ENCODE measurements around the gene ME1.
"Not testable (repeated sequence)": the region's sequence is repeated elsewhere in the genome, so short reads cannot be mapped to it uniquely, and the experiment has no call there.

ME1 gene

DNA sequence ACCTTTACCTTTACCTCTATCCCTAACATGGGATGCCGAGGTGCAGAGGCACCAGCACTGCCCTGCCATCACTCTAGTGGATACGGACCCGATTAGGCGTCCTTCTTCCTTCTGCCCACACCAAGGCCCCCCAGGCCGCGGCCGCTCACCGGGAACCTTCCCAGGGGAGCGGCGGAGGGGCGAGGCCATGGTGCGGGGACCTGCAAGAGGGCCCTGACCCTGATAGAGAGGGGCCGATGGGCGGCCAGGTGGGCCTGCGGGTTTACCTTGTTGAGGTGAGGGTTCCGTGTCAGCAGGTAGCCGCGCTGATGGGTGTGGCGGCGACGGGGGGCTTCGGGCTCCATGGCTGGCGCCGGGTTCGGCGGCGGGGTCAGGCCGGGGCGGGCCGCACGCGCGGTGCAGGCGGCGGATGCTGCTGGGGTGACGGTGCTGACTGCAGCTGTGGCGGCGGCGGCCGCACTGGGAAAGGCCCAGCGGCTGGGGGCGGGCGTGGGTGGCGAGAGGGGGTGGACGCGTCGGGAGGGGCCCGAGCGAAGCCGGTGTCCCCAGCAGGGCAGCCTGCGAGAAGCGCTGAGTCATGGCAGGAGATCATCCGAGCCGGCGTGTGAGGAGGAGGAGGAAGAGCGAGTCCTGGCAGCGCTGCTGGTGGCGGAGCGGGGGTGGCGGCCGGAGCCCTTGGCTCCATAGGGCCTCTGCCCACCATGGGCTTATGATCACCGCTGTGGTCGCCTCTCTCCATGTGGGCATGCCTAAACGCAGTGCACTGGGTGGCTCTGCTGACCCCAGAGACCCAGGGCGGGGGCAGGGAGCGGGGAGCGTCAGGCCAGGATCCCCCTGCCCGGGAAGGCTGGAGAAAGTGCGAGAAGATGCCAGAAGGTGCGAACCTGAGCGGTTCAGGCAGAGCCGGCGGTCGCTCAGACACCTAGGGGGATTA, at the start of gene ME1:
TSS of gene ME1 (minus strand) at position 441 of the 934 bp plus-strand sequence. CDS start at position 344, 97 bp downstream.
- DNase-seq, result peak; percentile 89
- in situ Hi-C loops (cut with MboI; ENCODE audit: low pct_unique_long_range_greater_than_20kb, low sequenced_read_pairs), result no loop called here

GRCh38 chr6:83480470-83480869, 49.6 kb upstream of the ME1 start:
- DNase-seq, result no peak
- in situ Hi-C loops (cut with MboI; ENCODE audit: low pct_unique_long_range_greater_than_20kb, low sequenced_read_pairs), result no loop called here

DNA sequence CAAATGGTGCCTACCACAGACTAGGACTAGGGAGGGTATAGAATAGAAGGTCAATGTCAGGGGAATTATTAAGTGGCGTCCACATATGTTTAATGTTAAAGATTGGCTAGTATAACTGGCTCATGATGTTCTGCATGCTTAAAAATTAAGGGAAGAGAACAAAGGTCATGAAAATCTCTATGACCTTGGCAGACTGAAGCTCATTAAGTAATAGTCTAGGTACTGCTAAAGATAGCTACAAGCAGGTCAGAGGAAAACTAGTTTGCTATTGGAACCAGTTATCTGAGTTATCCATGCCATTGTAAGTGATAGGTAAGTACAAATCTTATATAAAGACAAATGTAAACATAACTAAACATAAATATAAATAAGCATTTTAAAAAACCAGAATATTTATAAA, 48.5 kb upstream of the ME1 start:
- in situ Hi-C loops (cut with MboI; ENCODE audit: low pct_unique_long_range_greater_than_20kb, low sequenced_read_pairs), result no loop called here
- no peak for DNase-seq

GRCh38 chr6:83476971-83477370, 46.1 kb upstream of the ME1 start:
- in situ Hi-C loops (cut with MboI; ENCODE audit: low pct_unique_long_range_greater_than_20kb, low sequenced_read_pairs), result no loop called here

DNA sequence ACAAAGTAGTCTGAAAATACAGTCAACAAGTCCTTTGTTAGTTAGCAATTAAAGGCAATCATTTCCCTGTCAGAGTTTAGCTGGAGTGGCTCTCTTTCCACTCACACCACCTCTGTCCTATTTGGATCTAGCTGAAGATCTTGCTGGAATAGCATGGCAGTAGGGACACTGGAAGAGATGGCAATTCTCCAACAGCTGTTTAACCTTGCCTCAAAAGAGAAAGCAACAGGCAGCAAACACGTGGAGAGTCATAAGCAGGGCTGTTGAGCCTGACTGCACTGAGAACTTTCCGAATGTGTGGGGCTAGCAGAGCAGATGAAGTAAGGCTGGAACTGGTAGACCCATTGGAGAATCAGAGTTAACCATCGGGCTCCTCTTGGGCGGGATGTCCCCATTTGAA, 43.5 kb upstream of the ME1 start:
- no peak for DNase-seq
- in situ Hi-C loops (cut with MboI; ENCODE audit: low pct_unique_long_range_greater_than_20kb, low sequenced_read_pairs), result no loop called here

More at GRCh38 chr6:83476971-83477370, 46.1 kb upstream of the ME1 start:
- no peak for DNase-seq

DNA sequence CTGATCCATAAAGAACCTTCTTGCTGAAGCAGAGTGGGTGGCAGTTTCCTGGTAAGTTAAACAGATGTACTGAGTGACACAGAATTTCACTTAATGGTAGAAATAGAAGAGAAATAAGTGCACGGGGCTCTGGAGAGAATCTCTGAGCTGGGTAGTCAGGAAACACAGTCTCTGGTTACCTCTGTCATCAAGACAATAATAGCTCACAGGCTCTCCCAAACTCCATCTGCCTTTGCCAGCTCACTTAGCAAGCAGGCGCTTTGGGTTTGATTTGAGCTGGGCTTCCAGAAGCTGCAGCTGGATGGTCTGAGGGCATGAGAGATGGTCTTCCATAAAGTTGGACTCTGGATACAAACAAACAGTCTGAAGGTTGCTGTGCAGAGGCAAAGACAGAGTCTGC, 41.9 kb upstream of the ME1 start:
- DNase-seq, result no peak
- in situ Hi-C loops (cut with MboI; ENCODE audit: low pct_unique_long_range_greater_than_20kb, low sequenced_read_pairs), result no loop called here

DNA sequence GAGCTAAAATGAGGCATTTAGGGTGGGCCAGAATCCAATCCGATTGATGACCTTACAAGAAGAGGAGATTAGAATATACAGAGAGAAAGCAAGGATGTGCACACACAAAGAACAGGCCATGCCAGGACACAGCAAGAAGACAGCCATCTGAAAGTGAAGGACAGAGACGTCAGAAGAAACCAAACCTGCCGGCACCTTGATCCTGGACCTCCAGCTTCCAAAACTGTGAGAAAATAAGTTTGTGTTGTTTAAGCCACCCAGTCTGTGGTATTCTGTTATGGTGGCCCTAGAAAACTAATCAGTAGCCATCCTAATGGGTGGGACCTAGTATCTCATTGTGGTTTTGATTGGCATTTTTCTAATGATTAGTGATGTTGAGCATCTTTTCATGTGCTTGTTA, 39.7 kb upstream of the ME1 start:
- in situ Hi-C loops (cut with MboI; ENCODE audit: low pct_unique_long_range_greater_than_20kb, low sequenced_read_pairs), result no loop called here
- no peak for DNase-seq

- in situ Hi-C loops (cut with MboI; ENCODE audit: low pct_unique_long_range_greater_than_20kb, low sequenced_read_pairs), result no loop called here
- DNase-seq, result no peak
Measured at GRCh38 chr6:83470001-83470400, 39.1 kb upstream of the ME1 start.

DNA sequence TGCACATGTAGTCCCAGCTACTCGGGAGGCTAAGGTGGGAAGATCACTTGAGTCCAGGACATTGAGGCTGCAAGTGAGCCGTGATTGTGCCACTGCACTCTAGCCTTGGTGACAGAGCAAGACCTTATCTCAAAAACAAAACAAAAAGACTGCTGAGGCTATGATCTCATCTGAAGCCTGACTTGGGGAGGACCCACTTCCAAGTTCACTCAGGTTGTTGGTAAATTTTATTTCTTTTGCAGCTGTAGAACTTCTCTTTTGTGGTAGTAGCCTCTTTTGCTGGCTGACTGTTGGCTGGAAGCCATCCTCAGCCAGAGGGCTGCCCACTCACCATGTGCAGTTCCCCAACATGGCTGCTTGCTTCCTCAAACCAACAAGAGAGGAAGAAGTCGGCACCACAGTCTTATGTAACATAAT, 36.8 kb upstream of the ME1 start:
- in situ Hi-C loops (cut with MboI; ENCODE audit: low pct_unique_long_range_greater_than_20kb, low sequenced_read_pairs), result no loop called here
- peak; percentile 98 for DNase-seq

DNA sequence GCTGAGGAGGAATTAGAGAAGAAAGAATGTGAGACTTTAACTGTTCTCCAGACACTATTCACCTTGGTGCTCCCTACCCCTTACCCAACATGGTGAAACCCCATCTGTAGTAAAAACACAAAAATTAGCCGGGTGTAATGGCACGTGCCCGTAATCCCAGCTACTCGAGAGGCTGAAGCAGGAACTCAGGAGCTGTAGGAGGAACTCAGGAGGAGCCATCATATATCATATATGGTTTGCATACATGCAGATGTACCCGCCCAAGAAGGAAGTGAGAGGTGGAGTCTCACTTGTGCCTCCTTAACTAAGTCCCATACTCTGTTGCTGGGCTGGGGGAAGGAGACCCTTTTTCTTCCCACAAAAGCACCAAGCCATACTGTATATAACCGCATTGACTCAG, 35.5 kb upstream of the ME1 start:
- in situ Hi-C loops (cut with MboI; ENCODE audit: low pct_unique_long_range_greater_than_20kb, low sequenced_read_pairs), result no loop called here
- no peak for DNase-seq

GRCh38 chr6:83464381-83465140, 33.7 kb upstream of the ME1 start:
- in situ Hi-C loops (cut with MboI; ENCODE audit: low pct_unique_long_range_greater_than_20kb, low sequenced_read_pairs), result no loop called here
- no peak for DNase-seq

GRCh38 chr6:83463886-83464285, 33.0 kb upstream of the ME1 start:
- no peak for DNase-seq
- in situ Hi-C loops (cut with MboI; ENCODE audit: low pct_unique_long_range_greater_than_20kb, low sequenced_read_pairs), result no loop called here

- no peak for DNase-seq
- in situ Hi-C loops (cut with MboI; ENCODE audit: low pct_unique_long_range_greater_than_20kb, low sequenced_read_pairs), result no loop called here
Measured at GRCh38 chr6:83462524-83462923, 31.7 kb upstream of the ME1 start.

- DNase-seq, result no peak
- in situ Hi-C loops (cut with MboI; ENCODE audit: low pct_unique_long_range_greater_than_20kb, low sequenced_read_pairs), result no loop called here
Measured at GRCh38 chr6:83461438-83461837, 30.6 kb upstream of the ME1 start.

- in situ Hi-C loops (cut with MboI; ENCODE audit: low pct_unique_long_range_greater_than_20kb, low sequenced_read_pairs), result no loop called here
- peak; percentile 61 for DNase-seq
Measured at GRCh38 chr6:83459663-83460062, 28.8 kb upstream of the ME1 start.

DNA sequence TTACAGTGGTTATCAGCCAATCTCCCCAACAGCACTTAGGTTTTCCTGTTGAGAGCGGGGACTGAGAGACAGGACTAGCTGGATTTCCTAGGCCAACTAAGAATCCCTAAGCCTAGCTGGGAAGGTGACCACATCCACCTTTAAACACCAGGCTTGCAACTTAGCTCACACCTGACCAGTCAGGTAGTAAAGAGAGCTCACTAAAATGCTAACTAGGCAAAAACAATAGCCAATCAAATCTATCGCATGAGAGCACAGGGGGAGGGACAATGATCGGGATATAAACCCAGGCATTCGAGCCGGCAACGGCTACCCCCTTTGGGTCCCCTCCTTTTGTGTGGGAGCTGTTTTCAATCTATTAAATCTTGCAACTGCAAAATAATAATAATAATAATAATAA, 19.2 kb upstream of the ME1 start:
- in situ Hi-C loops (cut with MboI; ENCODE audit: low pct_unique_long_range_greater_than_20kb, low sequenced_read_pairs); DNase-seq: not testable (repeated sequence)

GRCh38 chr6:83444086-83444699, 13.3 kb upstream of the ME1 start:
- DNase-seq; in situ Hi-C loops (cut with MboI; ENCODE audit: low pct_unique_long_range_greater_than_20kb, low sequenced_read_pairs): not testable (repeated sequence)

DNA sequence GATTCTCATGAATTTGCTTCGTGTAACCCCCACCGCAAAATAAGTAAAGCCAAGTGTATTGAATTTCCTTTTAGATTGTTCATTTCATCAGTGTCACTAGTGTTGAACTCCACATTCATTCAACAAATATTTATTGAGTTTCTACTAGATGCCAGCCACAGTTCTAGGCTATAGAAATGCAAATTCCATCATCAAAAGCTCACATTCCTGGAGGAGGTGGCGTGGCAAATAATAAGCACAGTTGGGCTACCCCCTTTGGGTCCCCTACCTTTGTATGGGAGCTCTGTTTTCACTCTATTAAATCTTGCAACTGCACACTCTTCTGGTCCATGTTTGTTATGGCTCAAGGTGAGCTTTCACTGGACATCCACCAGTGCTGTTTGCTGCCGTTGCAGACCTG, 12.7 kb upstream of the ME1 start:
- in situ Hi-C loops (cut with MboI; ENCODE audit: low pct_unique_long_range_greater_than_20kb, low sequenced_read_pairs), result no loop called here
- DNase-seq, result no peak

DNA sequence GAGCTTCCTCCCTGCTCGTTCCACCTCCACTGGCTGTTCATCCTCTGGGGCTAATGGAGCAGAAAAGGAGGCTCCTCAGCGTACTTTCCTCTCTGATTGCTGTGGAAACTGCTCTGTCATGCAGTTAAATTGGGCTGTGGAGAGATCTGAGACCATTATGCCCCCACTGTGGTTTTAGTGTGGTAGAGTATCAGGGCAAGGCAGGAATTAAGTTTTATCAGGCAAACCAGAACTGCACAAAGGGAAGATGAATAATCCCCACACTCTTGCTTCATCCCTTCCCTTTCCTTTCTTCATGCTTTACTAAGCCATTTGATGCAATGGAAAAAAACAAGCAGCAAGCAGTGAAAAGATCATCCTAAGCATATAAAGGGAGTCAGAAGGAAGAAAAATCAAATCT, 11.9 kb upstream of the ME1 start:
- DNase-seq, result peak; percentile 99
- in situ Hi-C loops (cut with MboI; ENCODE audit: low pct_unique_long_range_greater_than_20kb, low sequenced_read_pairs), result no loop called here

DNA sequence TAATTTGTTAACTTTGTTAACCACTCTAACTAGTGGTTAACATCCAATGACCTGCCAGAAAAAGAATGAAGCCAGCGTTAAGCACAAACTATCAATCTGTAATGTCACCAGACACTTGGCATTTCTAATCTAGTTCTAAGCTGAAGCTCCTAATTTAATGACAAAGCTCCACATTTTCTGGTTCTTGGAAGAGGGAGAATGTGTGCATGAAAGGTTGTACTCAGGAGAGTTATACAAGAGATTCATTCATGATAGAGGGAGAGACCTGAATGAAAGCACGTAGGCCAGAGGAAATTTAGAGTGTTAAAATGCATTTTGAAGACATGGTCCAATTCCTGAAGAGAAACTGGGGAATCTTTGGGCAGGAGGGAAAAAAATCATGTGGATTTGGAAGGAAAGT, 8.3 kb upstream of the ME1 start:
- in situ Hi-C loops (cut with MboI; ENCODE audit: low pct_unique_long_range_greater_than_20kb, low sequenced_read_pairs), result no loop called here
- DNase-seq, result no peak

Data from KBM-7 (cell line).